PC-9 (cell line): ENCODE data around the gene SNRNP40.
"Not testable (repeated sequence)": the region's sequence is repeated elsewhere in the genome, so short reads cannot be mapped to it uniquely, and the experiment has no call there.

ENCODE experiments used
- EZH2 ChIP-seq: fragments of 200-600 bp; sonication (generic); IDR thresholded peaks from 2 replicates; pipeline ENCODE4 v1.8.0; 2017; ENCODE audit warnings: antibody characterized with exemption, low read depth
- TF ChIP-seq, protein P1 (sequence below): fragments of 200-600 bp; sonication (generic); conservative IDR thresholded peaks from 2 replicates; pipeline ENCODE4 v1.6.1; 2017; ENCODE audit warnings: mixed run types, antibody characterized with exemption, mild to moderate bottlenecking, moderate library complexity

- TF ChIP-seq, protein P1, sequence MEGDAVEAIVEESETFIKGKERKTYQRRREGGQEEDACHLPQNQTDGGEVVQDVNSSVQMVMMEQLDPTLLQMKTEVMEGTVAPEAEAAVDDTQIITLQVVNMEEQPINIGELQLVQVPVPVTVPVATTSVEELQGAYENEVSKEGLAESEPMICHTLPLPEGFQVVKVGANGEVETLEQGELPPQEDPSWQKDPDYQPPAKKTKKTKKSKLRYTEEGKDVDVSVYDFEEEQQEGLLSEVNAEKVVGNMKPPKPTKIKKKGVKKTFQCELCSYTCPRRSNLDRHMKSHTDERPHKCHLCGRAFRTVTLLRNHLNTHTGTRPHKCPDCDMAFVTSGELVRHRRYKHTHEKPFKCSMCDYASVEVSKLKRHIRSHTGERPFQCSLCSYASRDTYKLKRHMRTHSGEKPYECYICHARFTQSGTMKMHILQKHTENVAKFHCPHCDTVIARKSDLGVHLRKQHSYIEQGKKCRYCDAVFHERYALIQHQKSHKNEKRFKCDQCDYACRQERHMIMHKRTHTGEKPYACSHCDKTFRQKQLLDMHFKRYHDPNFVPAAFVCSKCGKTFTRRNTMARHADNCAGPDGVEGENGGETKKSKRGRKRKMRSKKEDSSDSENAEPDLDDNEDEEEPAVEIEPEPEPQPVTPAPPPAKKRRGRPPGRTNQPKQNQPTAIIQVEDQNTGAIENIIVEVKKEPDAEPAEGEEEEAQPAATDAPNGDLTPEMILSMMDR = not testable (repeated sequence)
- TF ChIP-seq EZH2 = not testable (repeated sequence)
These were observed 14.2 kb downstream of the SNRNP40 start for GRCh38 chr1:31282426-31282825.
